HCT116 (cell line): Measurements from ENCODE around the gene PUM1. TPM values are rescaled to one million over a fixed set of nuclear protein-coding genes. Genes with fewer than 3 reads are reported as not detected.

Experiments
- ATAC-seq: fragments of 200-7000 bp; cut with Tn5 transposase; 2 replicates; pipeline ENCODE4 v1.9.1; 2020; ENCODE audit warnings: mild to moderate bottlenecking, moderate library complexity
- BruUV-seq: library from RNA; stranded (reverse); fragments of 400-500 nt; replicated peaks from 2 replicates; lab custom pipeline; 2021; lab: Mats Ljungman, UMichigan
- CTCF ChIA-PET: fragments of 300-600 bp; sonication (Branson Sonifier 250); formaldehyde crosslinking; loops from one replicate; lab custom pipeline; 2021; ENCODE audit warnings: antibody characterized with exemption; lab: Charles Lee
- POLR2A ChIA-PET: fragments of 300-600, 350-600 bp; sonication (Branson Sonifier 250); formaldehyde crosslinking; loops from one replicate; lab custom pipeline; 2021; ENCODE audit warnings: antibody characterized with exemption; lab: Charles Lee
- RAD21 ChIA-PET, 2 experiments: fragments of 300-600 bp; sonication (Branson Sonifier 250); formaldehyde crosslinking; loops; one replicate each; lab custom pipeline; 2023; ENCODE audit warnings: low total read pairs in 2 of 2; ENCODE audit not compliant: uncharacterized antibody in 2 of 2, unreplicated experiment in 2 of 2, low non-redundant PET in 1 of 2; lab: Charles Lee
- DNase-seq: peaks from one replicate; pipeline ENCODE4 v3.0.0-alpha.2; 2010; ENCODE audit warnings: low read depth, low spot score
- H2AFZ ChIP-seq: fragments of 200-600 bp; shearing (Covaris generic), sonication (generic); 2 replicates; pipeline ENCODE4 v1.6.1; 2017; ENCODE audit warnings: low read depth, mixed run types, mixed read lengths, antibody characterized with exemption, low read length; ENCODE audit not compliant: poor library complexity, severe bottlenecking
- H3K27ac ChIP-seq: 2 replicates; pipeline ENCODE4 v1.5.1; 2012; ENCODE audit warnings: low read depth, low read length
- H3K27me3 ChIP-seq: fragments of 200-600 bp; sonication (generic); 2 replicates; pipeline ENCODE4 v1.6.1; 2016; ENCODE audit warnings: mixed run types, low read length, mixed read lengths; ENCODE audit not compliant: insufficient read depth
- H3K36me3 ChIP-seq, 2 experiments: fragments of 200-500 bp in 1 of 2; fragments of 200-600 bp in 1 of 2; sonication (Bioruptor generic) in 1 of 2; sonication (generic) in 1 of 2; 2 replicates each; pipeline versions ENCODE4 v1.5.1 to v1.6.1; 2014 to 2016; ENCODE audit warnings: low read length in 2 of 2, inconsistent platforms in 1 of 2, mixed read lengths in 1 of 2, mixed run types in 1 of 2; ENCODE audit not compliant: insufficient read depth in 2 of 2, control insufficient read depth in 1 of 2
- H3K4me1 ChIP-seq, 2 experiments: fragments of 200-600 bp in 1 of 2; sonication (generic) in 1 of 2; 2 replicates each; pipeline versions ENCODE4 v1.5.1 to v1.6.1; 2012 to 2017; ENCODE audit warnings: low read length in 2 of 2, inconsistent platforms in 1 of 2, mild to moderate bottlenecking in 1 of 2, mixed read lengths in 1 of 2, mixed run types in 1 of 2, moderate library complexity in 1 of 2; ENCODE audit not compliant: insufficient read depth in 2 of 2, control insufficient read depth in 1 of 2
- H3K4me2 ChIP-seq: fragments of 200-600 bp; sonication (generic); 2 replicates; pipeline ENCODE4 v1.6.1; 2017; ENCODE audit warnings: mixed run types, low read length, mixed read lengths
- H3K4me3 ChIP-seq, 2 experiments: fragments of 200-600 bp in 1 of 2; sonication (generic) in 1 of 2; replicated peaks in 1 of 2; 2 replicates each; pipeline ENCODE4 v1.5.1; 2011 to 2016; ENCODE audit warnings: low read length in 2 of 2, control low read depth in 1 of 2, low read depth in 1 of 2, mild to moderate bottlenecking in 1 of 2, mixed read lengths in 1 of 2, mixed run types in 1 of 2
- H3K79me2 ChIP-seq: fragments of 200-600 bp; sonication (generic); 2 replicates; pipeline ENCODE4 v1.6.1; 2017; ENCODE audit warnings: mild to moderate bottlenecking, mixed run types, low read length, moderate library complexity, mixed read lengths; ENCODE audit not compliant: insufficient read depth
- H3K9ac ChIP-seq: fragments of 200-600 bp; sonication (generic); 2 replicates; pipeline ENCODE4 v1.6.1; 2016; ENCODE audit warnings: low read length, mixed read lengths
- H3K9me2 ChIP-seq: fragments of 200-600 bp; sonication (generic), shearing (Covaris generic); 2 replicates; pipeline ENCODE4 v1.6.1; 2017; ENCODE audit warnings: mixed run types, mild to moderate bottlenecking, moderate library complexity; ENCODE audit not compliant: insufficient read depth
- H3K9me3 ChIP-seq, 2 experiments: fragments of 200-500 bp in 1 of 2; fragments of 200-600 bp in 1 of 2; sonication (Bioruptor generic) in 1 of 2; sonication (generic) in 1 of 2; 2 replicates each; pipeline ENCODE4 v1.6.1; 2014 to 2017; ENCODE audit warnings: low read length in 2 of 2, mixed read lengths in 2 of 2, inconsistent platforms in 1 of 2, low read depth in 1 of 2, mild to moderate bottlenecking in 1 of 2, mixed run types in 1 of 2, moderate library complexity in 1 of 2; ENCODE audit not compliant: control insufficient read depth in 1 of 2, insufficient read depth in 1 of 2
- H4K20me1 ChIP-seq: fragments of 200-600 bp; sonication (generic), shearing (Covaris generic); 2 replicates; pipeline ENCODE4 v1.6.1; 2017; ENCODE audit warnings: mixed run types, mild to moderate bottlenecking, moderate library complexity; ENCODE audit not compliant: insufficient read depth
- CEBPB ChIP-seq: IDR thresholded peaks from 2 replicates; pipeline ENCODE4 v1.6.1; 2012; ENCODE audit warnings: low read depth
- CTCF ChIP-seq, 3 experiments: fragments of 200-600 bp in 1 of 3; sonication (generic) in 1 of 3; IDR thresholded peaks in 2 of 3; conservative IDR thresholded peaks in 1 of 3; 2 replicates each; pipeline ENCODE4 v1.5.1; 2012 to 2017; ENCODE audit warnings: low read depth in 2 of 3, low read length in 2 of 3, antibody characterized with exemption in 1 of 3, borderline replicate concordance in 1 of 3, control low read depth in 1 of 3, mild to moderate bottlenecking in 1 of 3, mixed read lengths in 1 of 3, mixed run types in 1 of 3, moderate library complexity in 1 of 3; ENCODE audit not compliant: insufficient read depth in 1 of 3
- EZH2 ChIP-seq: fragments of 200-600 bp; sonication (generic); IDR thresholded peaks from 2 replicates; pipeline ENCODE4 v1.6.1; 2017; ENCODE audit warnings: antibody characterized with exemption, mixed run types
- POLR2A ChIP-seq: IDR thresholded peaks from 2 replicates; pipeline ENCODE4 v1.7.0; 2011; ENCODE audit warnings: borderline replicate concordance; ENCODE audit not compliant: insufficient read depth, insufficient read length; ENCODE audit errors: extremely low read depth
- POLR2AphosphoS5 ChIP-seq: IDR thresholded peaks from 2 replicates; pipeline ENCODE4 v1.6.1; 2011; ENCODE audit warnings: mild to moderate bottlenecking, low read depth, low read length, moderate library complexity
- SP1 ChIP-seq: IDR thresholded peaks from 2 replicates; pipeline ENCODE4 v1.6.1; 2012; ENCODE audit warnings: low read depth
- SRF ChIP-seq: IDR thresholded peaks from 2 replicates; pipeline ENCODE4 v1.6.1; 2012; ENCODE audit warnings: low read depth
- ZFX ChIP-seq: fragments of 450-650 bp; IDR thresholded peaks from 2 replicates; pipeline ENCODE4 v1.6.1; 2017
- ZNF274 ChIP-seq: fragments of 200-500 bp; sonication (Bioruptor generic); IDR thresholded peaks from 2 replicates; pipeline ENCODE4 v1.6.1; 2014; ENCODE audit warnings: mild to moderate bottlenecking, low read depth, low read length, inconsistent platforms
- intact Hi-C: fragments of 100-400 bp; cut with micrococcal nuclease; formaldehyde crosslinking; loops from 2 replicates; pipeline ENCODE4 v1.10.0; 2022
- total RNA-seq: library from RNA; stranded (reverse); gene quantifications from one replicate; pipeline ENCODE4 v1.2.1, GENCODE V29; 2021; ENCODE audit not compliant: unreplicated experiment
- TF ChIP-seq, protein P1 (sequence below): IDR thresholded peaks from 2 replicates; pipeline ENCODE4 v1.6.1; 2012; ENCODE audit warnings: low read depth

PUM1 gene
- total RNA-seq, 1 experiment from 2014 or later = 113 TPM

DNA sequence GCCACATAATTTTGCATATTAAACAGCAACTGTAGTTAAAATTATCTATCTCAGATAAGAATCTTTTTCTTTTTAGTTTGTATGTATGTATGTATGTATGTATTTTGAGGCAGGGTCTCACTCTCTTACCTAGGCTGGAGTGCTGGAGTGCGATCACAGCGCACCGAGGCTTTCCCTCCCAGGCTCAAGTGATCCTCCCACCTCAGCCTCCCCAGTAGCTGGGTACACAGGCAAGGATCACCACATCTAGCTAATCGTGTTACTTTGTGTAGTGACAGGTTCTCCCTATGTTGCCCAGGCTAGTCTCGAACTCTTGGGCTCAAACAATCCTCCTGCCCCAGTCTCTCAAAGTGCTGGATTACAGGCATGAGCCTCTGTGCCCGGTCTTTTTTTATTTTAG, 30.5 kb upstream of the PUM1 start:
- no peaks in the 10 kb centered on the region for H3K79me2 ChIP-seq

More for the DNA sequence above, 30.5 kb upstream of the PUM1 start:
- intact Hi-C loops = no loop called here
- Histone ChIP-seq H3K36me3 (no peaks in the 10 kb centered on the region), H3K4me2 (no peak overlapping the region), H3K4me3 (no peak overlapping the region), H3K4me1 (no peaks in the 10 kb centered on the region), H3K9me3 (no peaks in the 10 kb centered on the region), H3K27ac (no peak overlapping the region), H4K20me1 (no peaks in the 10 kb centered on the region), H3K27me3 (no peaks in the 10 kb centered on the region), H3K9me2 (no peaks in the 10 kb centered on the region), H3K9ac (no peak overlapping the region), H2AFZ (no peak overlapping the region)
- DNase-seq (no peak), ATAC-seq (no peak)
- TF ChIP-seq ZNF274 (no peak), POLR2AphosphoS5 (no peak), EZH2 (no peak), ZFX (no peak), CEBPB (no peak), CTCF (IDR thresholded peaks at IDR 0.05 in 2 of 3, conservative IDR thresholded peaks at IDR 0.05 in 1 of 3; ENCODE audit: borderline replicate concordance in 1 of 3, insufficient read depth in 1 of 3, low read depth in 2 of 3, low read length in 2 of 3) (no peak), SRF (no peak), POLR2A (no peak), SP1 (no peak)
- TF ChIP-seq, protein P1, sequence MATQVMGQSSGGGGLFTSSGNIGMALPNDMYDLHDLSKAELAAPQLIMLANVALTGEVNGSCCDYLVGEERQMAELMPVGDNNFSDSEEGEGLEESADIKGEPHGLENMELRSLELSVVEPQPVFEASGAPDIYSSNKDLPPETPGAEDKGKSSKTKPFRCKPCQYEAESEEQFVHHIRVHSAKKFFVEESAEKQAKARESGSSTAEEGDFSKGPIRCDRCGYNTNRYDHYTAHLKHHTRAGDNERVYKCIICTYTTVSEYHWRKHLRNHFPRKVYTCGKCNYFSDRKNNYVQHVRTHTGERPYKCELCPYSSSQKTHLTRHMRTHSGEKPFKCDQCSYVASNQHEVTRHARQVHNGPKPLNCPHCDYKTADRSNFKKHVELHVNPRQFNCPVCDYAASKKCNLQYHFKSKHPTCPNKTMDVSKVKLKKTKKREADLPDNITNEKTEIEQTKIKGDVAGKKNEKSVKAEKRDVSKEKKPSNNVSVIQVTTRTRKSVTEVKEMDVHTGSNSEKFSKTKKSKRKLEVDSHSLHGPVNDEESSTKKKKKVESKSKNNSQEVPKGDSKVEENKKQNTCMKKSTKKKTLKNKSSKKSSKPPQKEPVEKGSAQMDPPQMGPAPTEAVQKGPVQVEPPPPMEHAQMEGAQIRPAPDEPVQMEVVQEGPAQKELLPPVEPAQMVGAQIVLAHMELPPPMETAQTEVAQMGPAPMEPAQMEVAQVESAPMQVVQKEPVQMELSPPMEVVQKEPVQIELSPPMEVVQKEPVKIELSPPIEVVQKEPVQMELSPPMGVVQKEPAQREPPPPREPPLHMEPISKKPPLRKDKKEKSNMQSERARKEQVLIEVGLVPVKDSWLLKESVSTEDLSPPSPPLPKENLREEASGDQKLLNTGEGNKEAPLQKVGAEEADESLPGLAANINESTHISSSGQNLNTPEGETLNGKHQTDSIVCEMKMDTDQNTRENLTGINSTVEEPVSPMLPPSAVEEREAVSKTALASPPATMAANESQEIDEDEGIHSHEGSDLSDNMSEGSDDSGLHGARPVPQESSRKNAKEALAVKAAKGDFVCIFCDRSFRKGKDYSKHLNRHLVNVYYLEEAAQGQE = no peak
- ChIA-PET CTCF (no interaction called here), POLR2A (no interaction called here), RAD21 (interaction anchor here in 1 of 2 experiments (0.6 kb wide), 1 partner anchor 259 kb away, joined by 3 read pairs; no protein-coding TSS in a partner anchor)
- no TSS peak for BruUV-seq
